ENCODE results near the gene MYO6.
"Not testable (repeated sequence)": the region's sequence is repeated elsewhere in the genome, so short reads cannot be mapped to it uniquely, and the experiment has no call there.

MYO6 gene

DNA sequence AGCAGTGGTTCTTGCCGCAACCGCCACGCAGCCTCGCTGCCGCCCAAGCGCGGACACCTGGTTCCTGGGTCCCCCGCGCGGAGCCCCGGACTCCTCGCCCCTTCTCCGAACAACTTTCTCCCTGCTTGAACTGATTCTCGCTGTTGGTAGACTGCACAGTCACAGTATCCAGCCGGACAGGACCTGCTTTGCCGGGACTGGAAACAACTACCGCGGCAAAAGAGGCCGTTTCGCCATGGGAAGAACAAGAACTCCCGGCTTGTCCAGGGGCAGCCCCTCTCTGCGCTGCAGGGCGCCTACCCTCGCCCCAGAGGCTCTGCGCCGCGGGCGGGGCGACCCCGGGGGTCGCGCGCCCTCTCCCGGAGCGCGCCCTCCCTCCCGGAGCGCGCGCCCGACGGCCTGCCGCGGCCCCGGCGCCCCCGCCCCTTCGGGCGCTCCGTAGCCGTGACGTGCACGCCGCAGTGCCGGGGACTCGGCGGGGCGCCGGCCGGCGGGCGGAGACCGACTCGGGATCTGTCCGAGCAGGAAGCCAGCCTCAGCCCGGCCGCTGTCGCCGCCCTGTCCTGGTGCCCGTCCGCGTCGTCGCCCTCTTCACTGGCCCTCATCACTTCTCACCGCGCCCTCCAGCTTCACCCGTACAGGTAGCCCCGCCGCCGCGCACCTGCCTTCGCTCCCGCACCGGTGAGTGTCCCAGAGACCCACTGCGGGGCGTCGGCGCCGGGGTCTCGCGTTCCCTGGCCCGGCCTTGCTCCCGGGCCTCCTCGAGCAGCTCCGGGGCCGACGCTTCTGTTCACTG lies at the start of gene MYO6:
Gene MYO6 (plus strand): TSS at position 497 of the 796 bp plus-strand sequence. CDS start 68,309 bp downstream, outside the sequence.
- no peak for DNase-seq (ENCODE audit: low spot score)

DNA sequence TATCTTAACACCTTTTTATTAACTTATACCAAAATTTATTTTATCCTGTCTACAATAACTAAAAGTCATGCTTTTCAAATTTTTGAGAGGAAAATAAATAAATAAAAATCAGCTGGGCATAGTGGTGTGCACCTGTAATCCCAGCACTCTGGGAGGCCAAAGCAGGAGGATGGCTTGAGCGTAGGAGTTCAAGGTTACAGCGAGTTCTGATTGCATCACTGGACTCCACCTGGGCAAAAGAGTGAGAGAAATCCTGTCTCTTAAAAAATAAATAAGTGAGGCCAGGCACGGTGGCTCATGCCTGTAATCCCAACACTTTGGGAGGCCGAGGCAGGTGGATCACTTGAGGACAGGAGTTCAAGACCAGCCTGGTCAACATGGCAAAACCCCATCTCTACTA lies 40.7 kb upstream of the MYO6 start:
- DNase-seq (ENCODE audit: low spot score): not testable (repeated sequence)

DNA sequence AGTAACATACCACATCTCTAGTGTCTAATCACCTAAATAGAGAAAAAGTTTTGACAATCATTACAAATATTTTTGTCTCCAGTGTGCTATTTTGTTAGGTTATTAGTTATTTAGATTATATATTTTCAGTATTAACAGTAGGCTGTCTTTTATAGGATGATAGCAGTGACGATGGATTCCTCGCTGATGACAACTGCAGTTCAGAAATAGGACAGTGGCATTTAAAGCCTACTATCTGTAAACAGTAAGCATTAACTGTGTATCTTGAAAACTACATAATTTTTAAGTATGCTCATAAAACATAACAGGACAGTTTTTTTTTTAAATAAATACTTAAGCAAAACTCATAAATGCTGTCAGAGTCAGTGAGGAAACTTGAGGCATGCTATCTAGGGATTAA lies 37.9 kb upstream of the MYO6 start:
- no peak for DNase-seq (ENCODE audit: low spot score)

DNA sequence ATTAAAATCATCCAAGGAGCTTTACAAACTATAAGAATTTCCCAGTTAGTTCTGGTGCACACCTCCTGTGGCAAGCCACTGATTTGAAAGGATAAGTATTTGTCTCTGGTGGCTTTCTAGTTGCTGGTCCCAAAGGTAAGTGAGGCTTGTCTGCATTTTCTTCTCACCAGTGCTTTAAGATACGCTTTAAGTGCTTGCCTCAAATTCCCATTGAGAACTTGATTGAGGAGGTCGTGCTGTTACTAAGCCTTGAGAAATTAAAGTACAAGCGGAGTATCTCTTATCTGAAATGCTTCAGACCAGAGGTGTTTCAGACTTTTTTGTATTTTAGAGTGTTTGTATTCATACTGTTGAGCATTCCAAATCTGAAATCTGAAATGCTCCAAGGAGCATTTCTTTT lies 29.9 kb upstream of the MYO6 start:
- DNase-seq (ENCODE audit: low spot score): no peak

DNA sequence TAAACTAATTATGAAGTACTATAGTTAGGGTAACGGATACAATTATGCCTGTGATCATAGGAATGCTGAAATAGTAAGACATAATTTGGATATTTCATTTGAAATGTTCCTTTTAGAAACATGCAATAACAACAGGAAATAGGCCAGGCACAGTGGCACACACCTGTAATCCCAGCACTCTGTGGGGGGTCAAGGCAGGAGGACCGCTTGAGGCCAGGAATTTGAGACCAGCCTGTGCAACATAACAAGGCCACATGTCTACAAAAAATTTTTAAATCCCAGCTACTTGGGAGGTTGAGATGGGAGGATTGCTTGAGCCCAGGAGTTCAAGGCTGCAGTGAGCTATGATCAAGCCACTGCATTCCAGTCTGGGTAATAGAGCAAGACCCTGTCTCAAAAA lies 25.7 kb upstream of the MYO6 start:
- no peak for DNase-seq (ENCODE audit: low spot score)

DNA sequence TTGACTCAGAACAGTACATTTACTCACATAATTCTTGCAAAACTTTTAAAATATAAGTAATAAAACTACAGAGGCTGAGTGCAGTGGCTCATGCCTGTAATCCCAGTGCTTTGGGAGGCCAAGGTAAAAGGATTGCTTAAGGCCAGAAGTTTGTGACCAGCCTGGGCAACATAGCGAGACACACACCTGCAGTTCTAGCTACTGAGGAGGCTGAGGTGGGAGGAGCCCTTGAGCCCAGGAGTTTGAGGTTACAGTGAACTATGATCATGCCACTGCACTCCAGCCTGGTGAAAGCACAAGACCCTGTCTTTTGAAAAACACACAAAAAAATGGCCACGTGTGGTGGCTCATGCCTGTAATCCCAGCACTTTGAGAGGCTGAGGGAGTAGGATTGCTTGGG lies 21.8 kb upstream of the MYO6 start:
- DNase-seq (ENCODE audit: low spot score): no peak

DNA sequence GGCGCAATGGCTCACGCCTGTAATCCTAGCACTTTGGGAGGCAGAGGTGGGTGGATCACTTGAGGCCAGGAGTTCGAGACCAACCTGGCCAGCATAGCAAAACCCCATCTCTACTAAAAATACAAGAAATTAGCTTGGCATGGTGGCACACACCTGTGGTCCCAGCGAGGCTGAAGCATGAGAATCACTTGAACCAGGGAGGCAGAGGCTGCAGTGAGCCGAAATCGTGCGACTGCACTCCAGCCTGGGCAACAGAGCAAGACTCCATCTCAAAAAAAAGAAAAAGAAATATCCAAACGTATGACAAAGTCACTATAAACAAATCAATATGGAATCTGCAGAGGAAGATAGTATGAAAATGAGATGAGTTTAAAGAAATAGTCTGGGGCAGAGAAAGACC lies 18.0 kb upstream of the MYO6 start:
- not testable (repeated sequence) for DNase-seq (ENCODE audit: low spot score)

DNA sequence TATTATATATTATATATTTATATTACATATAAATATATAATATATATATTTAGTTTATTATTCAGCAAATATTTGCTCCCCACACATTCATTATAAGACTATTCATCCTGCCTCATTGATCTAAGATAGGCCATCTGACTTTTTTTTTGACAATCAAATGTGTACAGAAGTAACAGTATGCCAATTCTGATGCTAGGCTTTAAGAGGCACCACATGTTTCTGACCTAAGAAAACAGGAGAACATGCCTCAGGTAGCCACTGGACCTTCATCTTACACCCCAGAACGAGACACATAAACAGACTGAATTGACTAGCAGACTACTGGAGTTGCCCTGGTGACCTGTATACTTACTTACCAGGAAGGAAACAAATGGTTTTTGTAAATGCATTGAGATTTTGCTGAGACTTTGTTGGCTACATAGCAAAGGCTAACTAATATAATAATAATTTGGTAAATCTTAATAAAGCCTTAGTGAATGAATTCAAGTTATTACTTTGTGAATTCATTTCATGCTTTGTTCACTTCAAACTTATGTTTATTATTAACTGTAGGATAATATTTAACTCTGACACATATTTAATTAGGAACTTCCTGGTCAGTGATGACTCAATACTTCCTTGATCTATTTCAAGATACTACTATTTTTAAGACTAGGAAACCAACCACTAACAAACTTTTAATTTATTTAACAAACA lies 13.4 kb upstream of the MYO6 start:
- DNase-seq (ENCODE audit: low spot score): no peak

DNA sequence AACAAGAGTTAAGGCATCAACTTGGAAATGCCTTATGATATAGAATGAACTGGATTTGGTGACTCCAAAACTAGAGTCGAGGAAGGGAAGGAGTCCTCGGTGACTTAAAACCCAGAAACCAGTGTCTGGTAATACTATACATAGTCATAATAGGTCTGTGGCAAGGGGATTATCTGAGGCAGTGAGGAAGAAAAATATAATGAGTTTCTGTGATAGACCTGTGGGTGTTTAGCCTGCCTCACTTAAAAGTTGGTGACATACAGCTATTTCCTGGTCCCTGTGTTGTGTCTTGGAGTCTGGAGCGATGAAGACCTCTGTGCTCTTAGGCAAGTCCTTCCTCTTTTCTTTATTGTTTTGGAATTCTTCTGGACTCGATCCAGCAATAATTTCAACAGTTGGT lies 5.1 kb upstream of the MYO6 start:
- DNase-seq (ENCODE audit: low spot score): no peak

DNA sequence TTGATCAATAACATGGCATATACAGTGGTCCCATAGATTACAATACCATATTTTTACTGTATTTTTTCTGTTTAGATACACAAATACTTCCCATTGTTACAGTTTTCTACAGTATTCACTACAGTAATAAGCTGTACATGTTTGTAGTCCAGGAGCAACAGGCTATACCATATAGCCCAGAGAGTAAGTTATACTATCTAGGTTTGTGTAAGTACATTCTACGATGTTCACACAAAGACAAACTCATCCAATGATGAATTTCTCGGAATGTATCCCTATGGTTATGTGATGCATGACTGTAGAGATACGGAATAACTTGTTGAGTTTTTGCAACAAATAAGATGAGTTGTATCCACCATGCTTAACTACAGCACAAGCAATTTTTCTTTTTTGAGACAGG lies 3.6 kb upstream of the MYO6 start:
- DNase-seq (ENCODE audit: low spot score): no peak

DNA sequence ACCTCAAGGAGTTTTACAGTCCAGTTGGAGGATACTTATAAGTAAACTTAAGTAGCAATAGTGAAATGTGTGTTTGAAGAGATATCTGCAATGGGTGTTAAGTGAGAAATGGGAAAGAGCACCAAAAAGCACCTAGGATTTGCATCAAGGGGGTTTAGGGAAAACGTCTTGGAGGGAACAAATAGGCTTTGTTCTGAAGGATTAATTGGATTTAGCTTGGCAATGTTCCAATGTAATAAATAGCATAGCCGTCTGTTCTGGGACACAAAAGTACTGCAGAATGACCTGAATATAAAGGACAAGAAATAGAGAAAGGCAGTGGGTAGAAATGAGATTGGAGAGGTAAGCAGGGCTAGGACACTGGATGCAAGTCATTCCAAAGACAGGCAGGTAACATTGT lies 2.8 kb upstream of the MYO6 start:
- DNase-seq (ENCODE audit: low spot score): no peak

DNA sequence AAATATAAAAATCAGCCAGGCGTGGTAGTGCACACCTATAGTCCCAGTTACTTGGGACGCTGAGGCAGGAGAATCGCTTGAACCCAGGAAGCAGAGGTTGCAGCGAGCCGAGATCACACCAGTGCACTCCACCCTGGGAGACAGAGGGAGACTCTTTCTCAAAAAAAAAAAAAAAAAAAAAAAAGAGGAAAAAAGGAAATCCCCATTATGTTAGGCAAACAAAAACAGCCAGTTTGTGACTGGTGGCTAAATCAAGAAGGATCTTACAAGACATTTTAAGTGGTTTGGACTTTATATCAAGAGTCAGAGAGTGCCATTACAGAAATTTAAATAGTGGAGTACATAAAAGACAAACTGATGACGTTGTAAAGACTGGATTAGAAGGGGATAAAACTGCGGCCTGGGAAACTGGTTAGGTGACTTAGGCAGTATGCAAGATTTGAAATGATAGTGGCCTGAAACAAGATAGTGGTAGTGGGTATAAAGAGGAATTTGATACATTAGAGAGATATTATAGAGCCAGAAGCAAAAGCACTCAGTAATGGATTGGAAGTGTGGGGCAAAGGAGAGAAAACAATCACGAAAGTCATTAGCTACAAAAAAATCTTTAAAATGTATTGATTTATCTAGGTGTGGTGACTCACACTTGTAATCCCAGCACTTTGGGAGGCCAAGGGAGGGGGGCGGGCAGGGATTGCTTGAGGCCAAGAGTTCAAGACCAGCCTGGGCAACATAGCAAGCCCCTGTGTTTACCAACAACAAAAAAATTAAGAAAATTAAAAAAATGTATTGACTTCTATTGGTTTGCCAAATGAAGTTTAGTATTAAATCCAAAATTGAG lies 1.7 kb upstream of the MYO6 start:
- DNase-seq (ENCODE audit: low spot score): no peak

DNA sequence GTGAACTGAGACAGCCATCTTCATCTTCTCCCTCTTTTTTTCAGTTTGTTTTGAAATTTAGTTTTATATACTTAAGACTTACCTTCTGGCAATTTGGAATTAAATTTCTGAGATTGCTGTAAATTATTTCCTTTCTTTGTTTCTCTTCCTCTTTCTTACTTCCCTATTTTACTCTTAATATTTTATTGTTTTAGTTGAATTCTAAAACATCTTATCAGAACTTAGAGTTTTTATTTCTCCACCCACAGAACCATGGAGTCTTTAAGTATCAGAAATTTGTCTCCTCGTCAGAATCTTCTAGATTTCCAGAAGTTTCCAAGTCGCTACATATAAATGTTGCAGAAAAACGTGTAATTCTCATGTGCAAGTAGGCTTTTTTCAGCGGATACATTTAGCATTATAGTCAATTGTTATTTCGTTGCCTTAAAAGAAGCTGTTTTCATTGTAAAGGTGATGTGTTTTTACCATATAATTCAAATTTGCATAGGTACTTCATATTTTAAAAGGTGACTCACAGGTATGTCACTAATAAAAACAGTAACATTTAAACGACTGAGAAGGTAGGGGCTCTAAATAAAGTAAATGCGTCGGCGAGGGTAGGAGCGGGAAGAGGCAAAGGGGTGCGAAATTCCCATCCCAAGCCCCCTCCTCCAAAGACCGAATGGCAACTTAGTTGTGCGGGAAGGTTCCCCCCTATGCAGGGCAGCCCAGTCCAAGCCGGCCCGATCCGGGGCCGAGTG lies 866 bp upstream of the MYO6 start:
- DNase-seq (ENCODE audit: low spot score): no peak

DNA sequence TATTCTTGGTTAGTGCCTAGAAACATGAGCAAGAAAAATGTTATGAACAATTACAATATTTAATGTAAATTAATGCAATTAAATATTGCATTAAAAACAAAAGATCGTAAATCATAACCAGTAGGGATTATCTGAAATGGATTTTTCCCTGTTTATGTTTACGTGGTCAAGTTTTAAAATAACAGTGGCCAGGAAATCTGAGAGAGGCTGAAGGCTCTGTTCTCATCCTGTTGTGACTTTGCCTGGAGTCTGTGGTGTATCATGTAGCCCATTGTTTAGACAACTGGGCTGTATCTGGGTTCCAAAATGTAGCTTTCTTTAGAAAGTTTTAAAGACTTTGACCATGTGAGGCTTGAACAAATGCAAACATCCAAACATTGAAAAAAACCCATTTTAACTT lies 2.4 kb downstream of the MYO6 start:
- DNase-seq (ENCODE audit: low spot score): no peak

DNA sequence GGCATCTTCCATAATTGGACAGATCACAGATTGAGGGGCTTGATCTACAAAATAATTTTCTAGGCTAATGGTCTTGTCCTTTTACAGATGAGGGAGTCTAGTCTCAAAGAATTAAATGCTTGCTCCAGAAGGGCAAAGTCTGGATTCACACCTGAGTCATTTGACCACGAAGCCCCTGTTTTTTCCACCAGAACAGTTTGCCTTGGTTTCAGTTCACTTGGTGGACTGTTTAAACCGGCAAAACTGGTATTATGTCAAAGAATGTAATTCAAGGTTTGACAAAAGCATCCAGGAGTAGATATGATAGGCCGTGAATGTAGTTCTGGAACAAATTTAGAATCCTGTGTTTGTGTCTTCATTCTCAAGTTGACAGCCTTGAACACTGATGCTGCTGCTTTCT lies 3.3 kb downstream of the MYO6 start:
- DNase-seq (ENCODE audit: low spot score): no peak

DNA sequence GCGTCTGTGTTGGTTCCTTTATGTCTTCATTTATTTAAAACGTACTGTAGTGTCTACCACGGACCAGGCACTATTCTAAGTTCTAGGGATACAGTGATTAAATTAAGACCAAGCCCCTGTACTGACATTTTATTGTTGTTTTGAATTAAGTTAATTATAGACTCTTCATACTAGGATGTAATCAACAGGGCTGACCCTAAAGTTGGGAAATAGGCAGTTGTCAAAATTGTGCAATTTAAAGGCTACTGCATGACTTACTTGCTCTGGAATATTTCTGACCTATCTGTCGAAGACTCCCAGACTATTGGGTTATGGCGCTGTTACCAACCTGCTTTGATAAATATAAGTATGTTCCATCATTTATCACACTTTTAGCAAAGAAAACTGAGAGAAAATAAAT lies 6.7 kb downstream of the MYO6 start:
- no peak for DNase-seq (ENCODE audit: low spot score)

DNA sequence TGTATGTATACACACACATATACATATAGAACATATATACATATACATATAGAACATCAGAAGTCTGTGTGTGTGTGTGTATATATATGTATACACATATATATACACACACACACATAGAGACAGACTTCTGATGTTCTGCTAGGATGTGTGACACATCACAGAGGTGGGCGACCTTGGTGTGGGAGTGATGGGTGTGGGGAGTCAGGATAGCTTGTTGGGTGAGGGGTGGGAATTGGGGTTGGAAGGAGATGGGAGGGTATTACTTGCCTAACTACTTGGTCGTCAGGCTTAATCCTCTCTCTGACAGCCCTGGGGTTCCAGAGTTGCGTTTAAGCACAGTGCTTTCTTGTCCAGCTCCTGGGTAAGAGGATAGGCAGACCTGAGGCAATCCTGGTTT lies 8.3 kb downstream of the MYO6 start:
- DNase-seq (ENCODE audit: low spot score): no peak

DNA sequence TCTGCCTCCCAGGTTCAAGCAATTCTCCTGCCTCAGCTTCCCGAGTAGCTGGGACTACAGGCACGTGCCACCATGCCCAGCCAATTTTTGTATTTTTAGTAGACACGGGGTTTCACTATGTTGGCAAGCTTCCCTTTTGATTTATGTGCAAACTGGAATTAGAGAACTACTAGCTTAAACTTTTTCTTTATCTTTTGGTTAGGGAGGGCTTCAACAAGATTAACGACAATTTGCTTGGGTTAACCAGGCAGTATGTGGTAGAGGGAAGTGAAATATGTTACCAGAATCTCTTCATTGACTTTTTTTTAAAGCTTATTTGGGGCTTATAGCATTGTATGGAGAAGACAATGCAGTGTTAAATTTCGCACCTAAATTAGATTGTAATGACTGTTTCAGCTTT lies 9.0 kb downstream of the MYO6 start:
- DNase-seq (ENCODE audit: low spot score): no peak

DNA sequence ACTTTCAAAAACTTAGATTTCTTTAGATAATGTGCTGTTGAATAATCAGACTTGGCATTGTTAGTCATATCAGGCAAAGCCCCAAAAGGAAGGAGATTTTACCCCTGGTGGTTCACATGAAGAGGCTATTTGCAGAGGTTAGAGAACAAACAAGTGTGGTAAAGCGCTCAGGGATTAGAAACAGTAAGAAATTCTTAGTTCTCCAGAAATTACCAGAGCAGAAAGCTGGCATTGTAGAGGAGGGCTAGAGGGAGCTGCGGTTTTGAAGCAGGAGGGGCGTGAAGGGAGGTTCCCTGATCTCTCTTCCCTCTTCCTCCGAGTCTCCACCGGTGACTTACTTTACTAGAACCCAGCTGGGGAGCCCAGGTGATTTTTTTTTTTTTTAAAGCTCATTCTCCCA lies 10.2 kb downstream of the MYO6 start:
- no peak for DNase-seq (ENCODE audit: low spot score)

DNA sequence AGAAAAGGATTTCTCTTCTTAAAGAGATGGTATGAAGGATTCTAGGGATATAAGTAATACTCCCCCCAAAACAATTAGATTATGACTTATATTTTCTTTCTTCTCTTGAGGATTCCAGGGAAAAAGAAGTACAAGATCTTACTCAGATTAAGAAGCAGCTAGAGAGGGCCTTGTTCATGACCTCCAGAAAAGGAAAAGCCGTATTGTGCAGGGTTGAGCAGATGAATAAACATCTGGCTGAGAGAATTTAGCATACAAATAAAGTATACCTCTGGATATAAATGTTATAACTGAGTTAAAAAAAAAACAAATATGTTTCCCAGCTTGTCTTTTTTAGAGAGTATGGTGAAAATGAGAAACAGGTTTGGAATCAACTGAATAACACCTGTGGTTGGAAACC lies 11.3 kb downstream of the MYO6 start:
- no peak for DNase-seq (ENCODE audit: low spot score)

DNA sequence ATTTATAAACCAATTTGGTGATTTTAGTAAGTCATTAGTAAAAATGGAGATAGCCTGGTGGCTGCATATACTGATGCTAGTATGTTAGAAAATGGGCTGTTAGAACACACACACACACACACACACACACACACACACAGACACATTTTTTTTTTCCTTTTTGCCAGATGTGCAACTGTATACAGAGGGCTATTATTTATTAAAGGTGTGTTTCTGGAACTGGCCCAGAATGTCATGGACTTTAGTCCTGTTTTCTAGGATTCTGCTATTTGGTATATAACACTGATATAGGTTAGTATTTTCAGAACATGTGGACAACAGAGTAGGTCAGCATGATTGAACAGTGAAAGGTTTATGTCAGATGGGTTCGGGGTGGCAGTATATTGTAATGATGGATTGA lies 12.4 kb downstream of the MYO6 start:
- no peak for DNase-seq (ENCODE audit: low spot score)

DNA sequence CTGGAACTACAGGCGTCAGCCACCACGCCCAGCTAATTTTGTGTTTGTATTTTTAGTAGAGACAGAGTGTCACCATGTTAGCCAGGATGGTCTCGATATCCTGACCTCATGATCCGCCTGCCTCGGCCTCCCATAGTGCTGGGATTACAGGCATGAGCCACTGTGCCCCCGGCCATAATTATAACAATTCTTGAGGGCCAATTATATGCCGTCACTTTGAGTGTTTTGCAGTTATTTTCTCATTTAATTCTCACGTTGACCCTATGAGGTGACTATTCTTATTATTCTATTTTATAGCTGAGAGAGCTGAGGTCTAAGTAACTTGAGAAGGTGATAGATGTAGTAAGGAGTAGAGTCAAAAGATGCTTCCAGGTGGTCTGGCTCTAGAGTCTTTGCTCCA lies 13.0 kb downstream of the MYO6 start:
- DNase-seq (ENCODE audit: low spot score): no peak

Data from hematopoietic multipotent progenitor cell treated with erythropoietin and hydrocortisone succinate and interleukin-3 and kit ligand, for 17 days (in vitro differentiated cells).